ENCODE data around the gene RHOC.
A peak's percentile ranks its signal among the peaks of the same experiment; 100 is the strongest.

The RHOC gene

DNA sequence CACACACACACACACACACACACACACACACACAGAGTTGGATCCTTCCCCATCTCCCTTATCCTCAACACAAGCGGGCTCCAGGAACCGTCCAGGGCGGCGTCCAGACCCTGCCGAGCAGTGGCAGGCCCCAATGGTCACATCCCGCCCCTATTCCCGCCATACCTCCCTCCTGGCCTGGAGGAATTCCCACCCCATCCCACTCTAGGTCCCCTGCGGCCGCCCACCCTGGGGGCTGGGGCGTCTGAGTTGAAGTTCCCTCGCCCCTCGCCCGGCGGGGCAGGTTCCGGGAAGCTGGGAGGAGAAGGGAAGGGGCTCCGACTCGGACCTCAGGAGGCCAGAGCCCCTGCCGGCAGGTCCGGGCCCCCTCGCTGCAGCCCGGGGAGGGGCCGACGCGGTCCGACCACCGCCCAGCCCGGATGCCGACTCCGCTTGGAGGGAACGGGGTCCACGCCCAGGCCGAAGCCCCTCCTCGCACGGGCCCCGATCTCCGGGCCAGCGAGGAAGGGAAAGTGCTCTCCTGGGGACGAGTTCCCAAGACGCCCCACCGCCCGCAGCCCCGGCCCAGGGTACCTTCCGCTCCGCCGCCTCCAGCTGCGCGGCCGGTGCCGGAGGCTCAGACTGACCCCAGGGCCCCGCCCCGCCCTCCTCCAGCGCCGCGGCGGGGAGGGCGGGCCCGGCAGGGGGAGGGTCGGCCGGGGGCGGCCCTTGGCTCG lies at the start of gene RHOC:
Gene RHOC (minus strand): TSS at position 623 of the 716 bp plus-strand sequence. CDS start 3,328 bp downstream, outside the sequence.
- peaks cover 21% of the 10 kb centered on the region for H3K36me3 Mint-ChIP-seq (ENCODE audit: low read depth)
- TF ChIP-seq CTCF (IDR thresholded peaks at IDR 0.05; ENCODE audit: unreplicated experiment in 3 of 3), result no peak
- peak within 1 kb of the TSS; percentile 92 to 99 (median 98) for H3K27ac Mint-ChIP-seq
- peaks cover 45% of the 10 kb centered on the region for H3K4me1 Mint-ChIP-seq
- H3K27me3 Mint-ChIP-seq (ENCODE audit: low read depth), result peaks cover 28% of the 10 kb centered on the region
- H3K9me3 Mint-ChIP-seq, result no peaks in the 10 kb centered on the region
- peak within 1 kb of the TSS; percentile 93 to 97 (median 95) for H3K4me3 Mint-ChIP-seq

- Mint-ChIP-seq H3K27ac (no peak overlapping the region), H3K4me1 (no peaks in the 10 kb centered on the region), H3K36me3 (ENCODE audit: low read depth) (no peaks in the 10 kb centered on the region), H3K27me3 (ENCODE audit: low read depth) (peaks cover 3% of the 10 kb centered on the region), H3K4me3 (no peak overlapping the region), H3K9me3 (peaks cover 5% of the 10 kb centered on the region)
- no peak for TF ChIP-seq CTCF (IDR thresholded peaks at IDR 0.05; ENCODE audit: unreplicated experiment in 3 of 3)
Measured at GRCh38 chr1:112754116-112754628, 47.2 kb upstream of the RHOC start.

DNA sequence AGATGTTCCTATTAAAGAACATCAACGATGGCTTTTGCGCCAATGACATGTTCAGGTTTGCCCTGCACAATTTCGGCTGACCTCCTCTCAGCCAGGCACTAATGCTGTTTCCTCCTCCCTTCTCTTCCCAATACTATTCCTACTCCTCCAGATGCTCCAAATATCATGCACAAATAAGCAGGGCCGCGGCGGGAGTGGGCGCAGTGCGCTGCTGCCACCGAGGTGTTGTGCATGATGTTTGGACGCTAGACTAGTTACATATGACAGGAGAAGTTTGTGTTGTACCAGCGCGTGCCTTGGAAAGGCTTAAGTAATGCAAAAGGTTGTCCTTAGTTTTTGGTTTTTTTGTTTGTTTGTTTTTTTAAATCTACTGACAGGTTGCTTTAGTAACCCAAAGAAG lies 41.5 kb upstream of the RHOC start:
- TF ChIP-seq CTCF (IDR thresholded peaks at IDR 0.05; ENCODE audit: unreplicated experiment in 3 of 3), result no peak
- no peak overlapping the region for H3K4me3 Mint-ChIP-seq
- no peaks in the 10 kb centered on the region for H3K36me3 Mint-ChIP-seq (ENCODE audit: low read depth)
- peaks cover 4% of the 10 kb centered on the region for H3K4me1 Mint-ChIP-seq
- H3K27me3 Mint-ChIP-seq (ENCODE audit: low read depth), result peaks cover 31% of the 10 kb centered on the region
- H3K9me3 Mint-ChIP-seq, result peaks cover 6% of the 10 kb centered on the region
- H3K27ac Mint-ChIP-seq, result no peak overlapping the region

GRCh38 chr1:112744009-112744578 lies 37.2 kb upstream of the RHOC start:
- Mint-ChIP-seq H3K9me3 (peaks cover 18% of the 10 kb centered on the region), H3K27ac (no peak overlapping the region), H3K4me1 (peaks cover 4% of the 10 kb centered on the region), H3K36me3 (ENCODE audit: low read depth) (no peaks in the 10 kb centered on the region), H3K27me3 (ENCODE audit: low read depth) (peaks cover 53% of the 10 kb centered on the region), H3K4me3 (peak overlapping the region in 2 of 3 experiments; percentile 19 to 41)
- TF ChIP-seq CTCF (IDR thresholded peaks at IDR 0.05; ENCODE audit: unreplicated experiment in 3 of 3), result peak; percentile 15 to 33 (median 30)

DNA sequence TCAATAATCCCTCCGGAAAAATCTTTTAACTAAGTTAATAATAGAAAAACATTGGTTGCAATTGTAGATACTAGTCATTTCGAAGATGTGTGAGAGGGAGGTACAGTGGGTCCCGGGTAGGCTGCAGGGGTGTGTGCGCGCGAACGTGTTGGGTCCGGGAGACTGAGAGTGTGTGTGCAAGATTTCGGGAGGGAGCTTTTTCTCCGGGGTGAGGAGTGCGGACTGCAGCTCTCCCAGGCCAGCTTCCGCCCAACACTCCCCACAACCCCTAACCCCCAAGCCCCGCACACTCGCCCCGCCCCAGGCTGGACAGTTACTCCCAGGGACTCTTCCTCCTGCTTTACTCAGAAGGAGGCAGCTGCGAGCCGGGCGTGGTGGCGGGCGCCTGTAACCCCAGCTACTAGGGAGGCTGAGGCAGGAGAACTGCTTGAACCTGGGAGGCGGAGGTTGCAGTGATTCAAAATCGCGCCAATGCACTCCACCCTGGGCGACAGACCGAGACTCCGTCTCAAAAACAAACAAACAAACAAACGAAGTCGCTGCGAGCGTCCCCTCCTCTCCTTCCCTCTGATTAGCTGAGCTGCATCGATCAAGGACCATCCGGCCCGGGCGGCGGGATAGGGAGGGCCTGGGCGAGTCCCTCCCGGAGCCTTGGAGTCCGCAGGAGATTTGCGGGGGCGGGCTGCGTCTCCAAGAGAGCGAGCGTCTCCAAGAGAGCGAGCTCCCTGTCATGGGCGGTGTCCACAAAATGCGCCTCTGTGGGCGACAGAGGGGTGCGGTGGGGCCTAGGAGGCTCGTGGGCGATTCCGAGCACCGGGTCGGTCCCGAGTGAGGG lies 36.5 kb upstream of the RHOC start:
- Mint-ChIP-seq H3K4me3 (peak overlapping the region in 1 of 3 experiments; percentile 47), H3K27me3 (ENCODE audit: low read depth) (peaks cover 53% of the 10 kb centered on the region), H3K9me3 (peaks cover 17% of the 10 kb centered on the region), H3K36me3 (ENCODE audit: low read depth) (no peaks in the 10 kb centered on the region), H3K27ac (no peak overlapping the region), H3K4me1 (peaks cover 4% of the 10 kb centered on the region)
- no peak for TF ChIP-seq CTCF (IDR thresholded peaks at IDR 0.05; ENCODE audit: unreplicated experiment in 3 of 3)
